ENCODE data around the gene ROCK2. TPM values are rescaled to one million over a fixed set of nuclear protein-coding genes. Genes with fewer than 3 reads are reported as not detected.
A peak's percentile ranks its signal among the peaks of the same experiment; 100 is the strongest.

Gene ROCK2
- total and polyA plus RNA-seq, 2 of the 13 experiments (the other 11 are each of a cell fraction or from before 2014, with no cell fraction given): 38.1 to 119 TPM

- TF ChIP-seq, protein P1, sequence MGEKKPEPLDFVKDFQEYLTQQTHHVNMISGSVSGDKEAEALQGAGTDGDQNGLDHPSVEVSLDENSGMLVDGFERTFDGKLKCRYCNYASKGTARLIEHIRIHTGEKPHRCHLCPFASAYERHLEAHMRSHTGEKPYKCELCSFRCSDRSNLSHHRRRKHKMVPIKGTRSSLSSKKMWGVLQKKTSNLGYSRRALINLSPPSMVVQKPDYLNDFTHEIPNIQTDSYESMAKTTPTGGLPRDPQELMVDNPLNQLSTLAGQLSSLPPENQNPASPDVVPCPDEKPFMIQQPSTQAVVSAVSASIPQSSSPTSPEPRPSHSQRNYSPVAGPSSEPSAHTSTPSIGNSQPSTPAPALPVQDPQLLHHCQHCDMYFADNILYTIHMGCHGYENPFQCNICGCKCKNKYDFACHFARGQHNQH (CRISPR knock-in tag; IDR thresholded peaks at IDR 0.05): peak; percentile 36; the same call in 1 of the 2 replicates
- TF ChIP-seq CSRNP2 (CRISPR knock-in tag; conservative IDR thresholded peaks at IDR 0.05; ENCODE audit: low read depth) (no peak), ZFP36L2 (CRISPR knock-in tag; IDR thresholded peaks at IDR 0.05) (no peak), ZNF430 (CRISPR knock-in tag; IDR thresholded peaks at IDR 0.05) (peak; percentile 68), ZBTB38 (CRISPR knock-in tag; IDR thresholded peaks at IDR 0.05) (peak; percentile 17; the same call in 1 of the 2 replicates), TBX2 (CRISPR knock-in tag; IDR thresholded peaks at IDR 0.05; ENCODE audit: borderline replicate concordance) (peak; percentile 3), ZEB1 (IDR thresholded peaks at IDR 0.05; ENCODE audit: insufficient replicate concordance, low read depth) (peak; percentile 27), FUBP1 (CRISPR knock-in tag; IDR thresholded peaks at IDR 0.05; ENCODE audit: borderline replicate concordance) (no peak), ZSCAN30 (CRISPR knock-in tag; IDR thresholded peaks at IDR 0.05) (no peak), ZNF687 (CRISPR knock-in tag; IDR thresholded peaks at IDR 0.05) (peak; percentile 58), SOX6 (IDR thresholded peaks at IDR 0.05) (no peak), SOX6 (CRISPR knock-in tag; IDR thresholded peaks at IDR 0.05) (0 out of 2 replicates have a peak, but pooled peaks have one; percentile 21), NR2F6 (IDR thresholded peaks at IDR 0.05) (peak; percentile 23; the same call in 1 of the 2 replicates), NR2F6 (CRISPR knock-in tag; IDR thresholded peaks at IDR 0.05) (peak; percentile 36; the same call in 1 of the 2 replicates), RXRA (CRISPR knock-in tag; IDR thresholded peaks at IDR 0.05) (peak; percentile 37; the same call in 1 of the 2 replicates)
- TF ChIP-seq, protein P2, sequence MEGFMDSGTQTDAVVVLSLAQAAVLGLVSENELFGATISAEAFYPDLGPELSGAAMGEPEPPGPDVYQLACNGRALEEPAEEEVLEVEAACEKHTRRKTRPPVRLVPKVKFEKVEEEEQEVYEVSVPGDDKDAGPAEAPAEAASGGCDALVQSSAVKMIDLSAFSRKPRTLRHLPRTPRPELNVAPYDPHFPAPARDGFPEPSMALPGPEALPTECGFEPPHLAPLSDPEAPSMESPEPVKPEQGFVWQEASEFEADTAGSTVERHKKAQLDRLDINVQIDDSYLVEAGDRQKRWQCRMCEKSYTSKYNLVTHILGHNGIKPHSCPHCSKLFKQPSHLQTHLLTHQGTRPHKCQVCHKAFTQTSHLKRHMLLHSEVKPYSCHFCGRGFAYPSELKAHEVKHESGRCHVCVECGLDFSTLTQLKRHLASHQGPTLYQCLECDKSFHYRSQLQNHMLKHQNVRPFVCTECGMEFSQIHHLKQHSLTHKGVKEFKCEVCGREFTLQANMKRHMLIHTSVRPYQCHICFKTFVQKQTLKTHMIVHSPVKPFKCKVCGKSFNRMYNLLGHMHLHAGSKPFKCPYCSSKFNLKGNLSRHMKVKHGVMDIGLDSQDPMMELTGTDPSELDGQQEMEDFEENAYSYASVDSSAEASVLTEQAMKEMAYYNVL (CRISPR knock-in tag; IDR thresholded peaks at IDR 0.05; ENCODE audit: borderline replicate concordance): peak; percentile 55; the same call in 1 of the 2 replicates
Observed at GRCh38 chr2:11388262-11389051, 44.0 kb upstream of the ROCK2 start (continued).

All from HepG2 (cell line).